ENCODE results near the gene PTPRF.
"Not testable (repeated sequence)": the region's sequence is repeated elsewhere in the genome, so short reads cannot be mapped to it uniquely, and the experiment has no call there.

PTPRF gene

DNA sequence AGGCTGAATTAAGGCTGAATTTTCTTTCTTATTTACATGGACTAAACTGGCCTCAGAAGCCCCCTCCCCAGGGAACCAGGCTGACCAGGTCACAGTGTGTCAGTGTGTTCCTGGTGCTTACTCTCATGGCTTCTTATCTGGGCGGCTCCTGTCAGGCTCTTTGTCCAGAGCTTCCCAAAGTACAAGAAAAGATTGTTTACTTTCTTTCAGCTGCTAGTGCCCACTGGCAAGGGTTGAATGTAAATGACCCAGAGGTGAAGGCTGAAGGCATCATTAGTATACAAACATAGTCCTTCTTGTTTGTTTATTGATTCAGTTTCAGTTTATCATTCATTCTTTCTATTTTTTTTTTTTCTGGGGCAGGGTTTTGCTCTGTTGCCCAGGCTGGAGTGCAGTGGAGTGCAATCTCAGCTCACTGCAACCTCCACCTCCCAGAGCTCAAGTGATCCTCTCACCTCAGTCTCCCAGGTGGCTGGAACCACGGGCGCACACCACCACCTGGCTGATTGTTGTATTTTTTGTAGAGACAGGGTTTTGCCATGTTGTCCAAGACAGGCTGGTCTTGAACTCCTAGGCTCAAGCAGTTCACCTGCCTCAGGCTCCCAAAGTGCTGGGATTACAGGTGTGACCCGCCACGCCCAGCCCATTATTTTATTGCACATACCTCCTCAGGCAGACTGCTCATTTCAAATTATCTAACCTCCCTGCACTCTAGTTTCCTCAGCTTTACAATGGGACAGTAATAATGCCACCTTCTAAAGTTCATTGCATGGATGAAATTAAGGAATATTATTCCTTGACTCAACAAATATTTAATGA, 109.5 kb downstream of the PTPRF start:
- H3K18ac ChIP-seq (ENCODE audit: low read length) = no peak overlapping the region
- peaks cover 0 to 4% of the 10 kb centered on the region in 2 experiments for H3K4me1 ChIP-seq (ENCODE audit: control insufficient read depth in 1 of 2, insufficient read depth in 2 of 2, low read length in 2 of 2)
- H2AFZ ChIP-seq (ENCODE audit: insufficient read depth, low read length, poor library complexity) = no peak overlapping the region
- H3K4me3 ChIP-seq (ENCODE audit: low read depth, low read length) = no peak overlapping the region
- WGBS (ENCODE audit: extremely low coverage, insufficient coverage, insufficient read length) = no CpG with 5 or more reads among the region's 5 CpGs
- no peak overlapping the region for H3K4me2 ChIP-seq (ENCODE audit: low read length)
- no peak overlapping the region for H2BK12ac ChIP-seq (ENCODE audit: low read length)
- no peak for DNase-seq
- H3K4ac ChIP-seq (ENCODE audit: low read depth, low read length) = no peak overlapping the region
- H3K79me2 ChIP-seq (ENCODE audit: control insufficient read depth, insufficient read depth, low read length, poor library complexity) = no peaks in the 10 kb centered on the region
- H3K23ac ChIP-seq (ENCODE audit: low read length) = no peak overlapping the region
- no peak overlapping the region for H4K12ac ChIP-seq (ENCODE audit: low read depth, low read length)
- H3K14ac ChIP-seq (ENCODE audit: low read length) = no peak overlapping the region
- H4K8ac ChIP-seq (ENCODE audit: low read depth, low read length) = no peak overlapping the region
- H3K36me3 ChIP-seq (ENCODE audit: control insufficient read depth in 1 of 2, insufficient read depth in 2 of 2, low read length in 2 of 2) = no peaks in the 10 kb centered on the region
- H3K9ac ChIP-seq (ENCODE audit: low read length) = no peak overlapping the region
- H2BK120ac ChIP-seq (ENCODE audit: insufficient read depth, low read length, poor library complexity) = no peak overlapping the region
- H3K27me3 ChIP-seq (ENCODE audit: insufficient read depth, low read length) = no peaks in the 10 kb centered on the region
- H2BK5ac ChIP-seq (ENCODE audit: low read depth, low read length, poor library complexity) = no peak overlapping the region
- H3K27ac ChIP-seq (ENCODE audit: low read depth, low read length) = no peak overlapping the region
- no peaks in the 10 kb centered on the region for H3K79me1 ChIP-seq (ENCODE audit: low read length)
- H2AK5ac ChIP-seq (ENCODE audit: low read length) = no peak overlapping the region
- no peak overlapping the region for H4K91ac ChIP-seq (ENCODE audit: low read depth, low read length)
- no peaks in the 10 kb centered on the region for H3K9me3 ChIP-seq (ENCODE audit: insufficient read depth, low read depth, low read length)

DNA sequence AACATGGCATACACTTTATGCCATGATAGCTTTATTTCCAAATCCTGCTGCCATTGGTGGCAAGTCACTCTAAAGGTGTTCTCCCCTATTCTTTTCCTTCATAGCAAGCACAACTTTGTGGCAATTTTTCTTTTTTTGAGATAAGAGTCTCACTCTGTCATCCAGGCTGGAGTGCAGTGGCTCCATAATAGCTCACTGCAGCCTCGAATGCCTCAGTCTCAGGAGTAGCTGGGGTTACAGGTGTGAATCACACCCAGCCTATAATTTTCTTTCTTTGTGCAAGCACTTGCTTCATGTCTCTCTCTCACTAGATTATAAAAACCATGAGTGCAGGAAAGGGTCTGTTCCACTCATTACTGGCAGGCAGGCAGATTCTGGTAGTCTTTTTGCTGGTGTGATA, 113.9 kb downstream of the PTPRF start:
- H3K9ac ChIP-seq (ENCODE audit: low read length) = no peak overlapping the region
- H2BK120ac ChIP-seq (ENCODE audit: insufficient read depth, low read length, poor library complexity) = no peak overlapping the region
- H3K27me3 ChIP-seq (ENCODE audit: insufficient read depth, low read length) = no peaks in the 10 kb centered on the region
- H2BK5ac ChIP-seq (ENCODE audit: low read depth, low read length, poor library complexity) = no peak overlapping the region
- no peaks in the 10 kb centered on the region for H3K36me3 ChIP-seq (ENCODE audit: control insufficient read depth in 1 of 2, insufficient read depth in 2 of 2, low read length in 2 of 2)
- H2AK5ac ChIP-seq (ENCODE audit: low read length) = no peak overlapping the region
- peaks cover 0 to 4% of the 10 kb centered on the region in 2 experiments for H3K4me1 ChIP-seq (ENCODE audit: control insufficient read depth in 1 of 2, insufficient read depth in 2 of 2, low read length in 2 of 2)
- no peak overlapping the region for H3K27ac ChIP-seq (ENCODE audit: low read depth, low read length)
- no peak overlapping the region for H4K8ac ChIP-seq (ENCODE audit: low read depth, low read length)
- H2BK12ac ChIP-seq (ENCODE audit: low read length) = no peak overlapping the region
- H4K12ac ChIP-seq (ENCODE audit: low read depth, low read length) = no peak overlapping the region
- no peak overlapping the region for H3K18ac ChIP-seq (ENCODE audit: low read length)
- H2AFZ ChIP-seq (ENCODE audit: insufficient read depth, low read length, poor library complexity) = no peak overlapping the region
- no peak overlapping the region for H3K4me2 ChIP-seq (ENCODE audit: low read length)
- H3K79me1 ChIP-seq (ENCODE audit: low read length) = peaks cover 6% of the 10 kb centered on the region
- no peak overlapping the region for H3K4me3 ChIP-seq (ENCODE audit: low read depth, low read length)
- no CpG with 5 or more reads among the region's 1 CpG for WGBS (ENCODE audit: extremely low coverage, insufficient coverage, insufficient read length)
- H3K23ac ChIP-seq (ENCODE audit: low read length) = no peak overlapping the region
- H3K14ac ChIP-seq (ENCODE audit: low read length) = no peak overlapping the region
- no peak overlapping the region for H4K91ac ChIP-seq (ENCODE audit: low read depth, low read length)
- peak; percentile 68 for DNase-seq
- peaks cover 2% of the 10 kb centered on the region for H3K79me2 ChIP-seq (ENCODE audit: control insufficient read depth, insufficient read depth, low read length, poor library complexity)
- H3K4ac ChIP-seq (ENCODE audit: low read depth, low read length) = no peak overlapping the region
- no peaks in the 10 kb centered on the region for H3K9me3 ChIP-seq (ENCODE audit: insufficient read depth, low read depth, low read length)

DNA sequence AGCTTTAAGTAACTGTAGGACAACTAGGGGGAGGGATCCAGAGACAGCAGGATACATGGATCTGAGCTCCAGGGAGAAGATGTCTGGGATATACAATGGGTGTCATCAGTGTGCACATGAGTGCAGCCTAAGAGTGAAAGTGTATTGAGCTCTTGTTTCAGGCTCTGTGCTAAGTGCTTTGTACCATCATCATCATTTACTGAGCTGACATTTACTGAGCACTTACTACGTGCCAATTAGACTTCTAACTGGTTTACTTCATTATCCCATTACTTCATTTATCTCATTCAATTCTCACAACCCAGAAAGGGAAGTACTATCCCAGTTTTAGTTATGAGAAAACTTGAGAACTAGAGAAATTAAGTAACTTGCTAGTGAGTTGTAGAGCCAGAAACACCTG, 114.8 kb downstream of the PTPRF start:
- no peak overlapping the region for H2BK12ac ChIP-seq (ENCODE audit: low read length)
- no peak overlapping the region for H3K23ac ChIP-seq (ENCODE audit: low read length)
- no peaks in the 10 kb centered on the region for H3K27me3 ChIP-seq (ENCODE audit: insufficient read depth, low read length)
- H4K91ac ChIP-seq (ENCODE audit: low read depth, low read length) = no peak overlapping the region
- H3K4ac ChIP-seq (ENCODE audit: low read depth, low read length) = no peak overlapping the region
- H3K79me2 ChIP-seq (ENCODE audit: control insufficient read depth, insufficient read depth, low read length, poor library complexity) = peaks cover 4% of the 10 kb centered on the region
- no peak overlapping the region for H2AFZ ChIP-seq (ENCODE audit: insufficient read depth, low read length, poor library complexity)
- no peak overlapping the region for H3K9ac ChIP-seq (ENCODE audit: low read length)
- no peak overlapping the region for H2AK5ac ChIP-seq (ENCODE audit: low read length)
- no peak overlapping the region for H4K12ac ChIP-seq (ENCODE audit: low read depth, low read length)
- DNase-seq = no peak
- no peak overlapping the region for H4K8ac ChIP-seq (ENCODE audit: low read depth, low read length)
- WGBS (ENCODE audit: extremely low coverage, insufficient coverage, insufficient read length) = no CpG with 5 or more reads among the region's 1 CpG
- H3K27ac ChIP-seq (ENCODE audit: low read depth, low read length) = no peak overlapping the region
- H3K4me3 ChIP-seq (ENCODE audit: low read depth, low read length) = no peak overlapping the region
- H2BK120ac ChIP-seq (ENCODE audit: insufficient read depth, low read length, poor library complexity) = no peak overlapping the region
- no peak overlapping the region for H3K18ac ChIP-seq (ENCODE audit: low read length)
- H3K14ac ChIP-seq (ENCODE audit: low read length) = no peak overlapping the region
- H3K9me3 ChIP-seq (ENCODE audit: insufficient read depth, low read depth, low read length) = no peaks in the 10 kb centered on the region
- H3K36me3 ChIP-seq (ENCODE audit: control insufficient read depth in 1 of 2, insufficient read depth in 2 of 2, low read length in 2 of 2) = no peaks in the 10 kb centered on the region
- no peak overlapping the region for H3K4me2 ChIP-seq (ENCODE audit: low read length)
- no peak overlapping the region for H2BK5ac ChIP-seq (ENCODE audit: low read depth, low read length, poor library complexity)
- H3K79me1 ChIP-seq (ENCODE audit: low read length) = peaks cover 10% of the 10 kb centered on the region
- H3K4me1 ChIP-seq (ENCODE audit: control insufficient read depth in 1 of 2, insufficient read depth in 2 of 2, low read length in 2 of 2) = peaks cover 0 to 4% of the 10 kb centered on the region in 2 experiments

DNA sequence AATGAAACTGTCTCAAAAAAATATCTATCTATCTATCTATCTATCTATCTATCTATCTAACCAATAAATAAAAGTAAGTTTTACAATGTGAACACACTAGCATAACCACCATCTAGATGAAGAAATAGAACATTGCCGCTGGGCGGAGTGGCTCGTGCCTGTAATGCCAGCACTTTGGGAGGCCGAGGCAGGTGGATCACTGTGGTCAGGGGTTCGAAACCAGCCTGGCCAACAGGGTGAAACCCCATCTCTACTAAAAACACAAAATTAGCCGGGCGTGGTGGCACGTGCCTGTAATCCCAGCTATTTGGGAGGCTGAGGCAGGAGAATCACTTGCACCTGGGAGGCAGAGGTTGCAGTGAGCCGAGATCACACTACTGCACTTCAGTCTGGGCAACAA, 116.6 kb downstream of the PTPRF start:
- not testable (repeated sequence) for H3K4ac ChIP-seq (ENCODE audit: low read depth, low read length); H4K12ac ChIP-seq (ENCODE audit: low read depth, low read length); H3K4me3 ChIP-seq (ENCODE audit: low read depth, low read length); H3K27me3 ChIP-seq (ENCODE audit: insufficient read depth, low read length); H3K9ac ChIP-seq (ENCODE audit: low read length); H3K27ac ChIP-seq (ENCODE audit: low read depth, low read length); H4K91ac ChIP-seq (ENCODE audit: low read depth, low read length); H3K4me2 ChIP-seq (ENCODE audit: low read length); H2BK5ac ChIP-seq (ENCODE audit: low read depth, low read length, poor library complexity); H3K9me3 ChIP-seq (ENCODE audit: insufficient read depth, low read depth, low read length); H3K36me3 ChIP-seq (ENCODE audit: control insufficient read depth in 1 of 2, insufficient read depth in 2 of 2, low read length in 2 of 2); H2AK5ac ChIP-seq (ENCODE audit: low read length); H3K79me2 ChIP-seq (ENCODE audit: control insufficient read depth, insufficient read depth, low read length, poor library complexity); H2BK12ac ChIP-seq (ENCODE audit: low read length); H4K8ac ChIP-seq (ENCODE audit: low read depth, low read length); H2AFZ ChIP-seq (ENCODE audit: insufficient read depth, low read length, poor library complexity); H3K14ac ChIP-seq (ENCODE audit: low read length); H2BK120ac ChIP-seq (ENCODE audit: insufficient read depth, low read length, poor library complexity); DNase-seq; H3K4me1 ChIP-seq (ENCODE audit: control insufficient read depth in 1 of 2, insufficient read depth in 2 of 2, low read length in 2 of 2); H3K23ac ChIP-seq (ENCODE audit: low read length); H3K18ac ChIP-seq (ENCODE audit: low read length)
- H3K79me1 ChIP-seq (ENCODE audit: low read length) = peaks cover 12% of the 10 kb centered on the region
- no CpG with 5 or more reads among the region's 9 CpGs for WGBS (ENCODE audit: extremely low coverage, insufficient coverage, insufficient read length)

All from trophoblast cell (in vitro differentiated cells and primary cell).